Transverse colon (tissue), 4 donors: ENCODE data around the gene ENTR1.

ENCODE experiments used
- POLR2AphosphoS5 ChIP-seq, 3 donors: sonication (generic); formaldehyde crosslinking; IDR thresholded peaks; one replicate each; pipeline ENCODE4 v1.6.1; 2016; ENCODE audit warnings: antibody characterized with exemption in 3 of 3
- TF ChIP-seq, protein P1 (sequence below), 5 experiments: fragments of 200-600 bp in 3 of 5; fragments of 450-650 bp in 2 of 5; sonication (generic) in 3 of 5; IDR thresholded peaks; 1 replicate in 2 of 5; 2 replicates in 3 of 5; pipeline ENCODE4 v1.5.1; 2016 to 2017; ENCODE audit warnings: antibody characterized with exemption in 5 of 5, inconsistent platforms in 3 of 5, mild to moderate bottlenecking in 2 of 5, moderate library complexity in 1 of 5

DNA sequence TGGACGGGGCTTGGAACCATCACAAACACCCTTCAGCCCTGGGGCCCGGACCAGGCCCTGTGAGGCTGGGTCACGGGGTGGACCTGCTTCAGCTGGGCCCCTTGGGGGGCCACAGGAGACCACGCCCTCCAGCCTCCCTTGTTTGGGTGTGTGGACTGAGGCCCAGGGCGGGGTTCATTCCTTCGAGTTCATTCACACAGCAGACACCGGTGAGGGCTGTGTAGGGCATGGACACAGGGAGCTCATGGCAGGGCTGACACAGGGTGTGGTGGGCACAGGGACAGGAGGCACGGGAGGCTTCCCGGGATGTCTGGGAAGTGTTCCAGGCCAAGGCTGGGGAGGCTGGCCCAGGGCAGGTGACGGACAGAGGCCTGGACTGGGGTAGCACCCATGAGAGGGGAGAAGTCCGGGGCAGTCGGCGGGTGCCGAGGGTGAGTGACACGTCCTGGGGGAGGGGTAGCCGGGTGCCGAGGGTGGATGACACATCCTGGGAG is 55.8 kb downstream of the ENTR1 start:
- TF ChIP-seq, protein P1, sequence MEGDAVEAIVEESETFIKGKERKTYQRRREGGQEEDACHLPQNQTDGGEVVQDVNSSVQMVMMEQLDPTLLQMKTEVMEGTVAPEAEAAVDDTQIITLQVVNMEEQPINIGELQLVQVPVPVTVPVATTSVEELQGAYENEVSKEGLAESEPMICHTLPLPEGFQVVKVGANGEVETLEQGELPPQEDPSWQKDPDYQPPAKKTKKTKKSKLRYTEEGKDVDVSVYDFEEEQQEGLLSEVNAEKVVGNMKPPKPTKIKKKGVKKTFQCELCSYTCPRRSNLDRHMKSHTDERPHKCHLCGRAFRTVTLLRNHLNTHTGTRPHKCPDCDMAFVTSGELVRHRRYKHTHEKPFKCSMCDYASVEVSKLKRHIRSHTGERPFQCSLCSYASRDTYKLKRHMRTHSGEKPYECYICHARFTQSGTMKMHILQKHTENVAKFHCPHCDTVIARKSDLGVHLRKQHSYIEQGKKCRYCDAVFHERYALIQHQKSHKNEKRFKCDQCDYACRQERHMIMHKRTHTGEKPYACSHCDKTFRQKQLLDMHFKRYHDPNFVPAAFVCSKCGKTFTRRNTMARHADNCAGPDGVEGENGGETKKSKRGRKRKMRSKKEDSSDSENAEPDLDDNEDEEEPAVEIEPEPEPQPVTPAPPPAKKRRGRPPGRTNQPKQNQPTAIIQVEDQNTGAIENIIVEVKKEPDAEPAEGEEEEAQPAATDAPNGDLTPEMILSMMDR (IDR thresholded peaks at IDR 0.05): no peak
- TF ChIP-seq POLR2AphosphoS5 (IDR thresholded peaks at IDR 0.05): no peak
